Measurements from ENCODE around the gene SIPA1L3.

DNA sequence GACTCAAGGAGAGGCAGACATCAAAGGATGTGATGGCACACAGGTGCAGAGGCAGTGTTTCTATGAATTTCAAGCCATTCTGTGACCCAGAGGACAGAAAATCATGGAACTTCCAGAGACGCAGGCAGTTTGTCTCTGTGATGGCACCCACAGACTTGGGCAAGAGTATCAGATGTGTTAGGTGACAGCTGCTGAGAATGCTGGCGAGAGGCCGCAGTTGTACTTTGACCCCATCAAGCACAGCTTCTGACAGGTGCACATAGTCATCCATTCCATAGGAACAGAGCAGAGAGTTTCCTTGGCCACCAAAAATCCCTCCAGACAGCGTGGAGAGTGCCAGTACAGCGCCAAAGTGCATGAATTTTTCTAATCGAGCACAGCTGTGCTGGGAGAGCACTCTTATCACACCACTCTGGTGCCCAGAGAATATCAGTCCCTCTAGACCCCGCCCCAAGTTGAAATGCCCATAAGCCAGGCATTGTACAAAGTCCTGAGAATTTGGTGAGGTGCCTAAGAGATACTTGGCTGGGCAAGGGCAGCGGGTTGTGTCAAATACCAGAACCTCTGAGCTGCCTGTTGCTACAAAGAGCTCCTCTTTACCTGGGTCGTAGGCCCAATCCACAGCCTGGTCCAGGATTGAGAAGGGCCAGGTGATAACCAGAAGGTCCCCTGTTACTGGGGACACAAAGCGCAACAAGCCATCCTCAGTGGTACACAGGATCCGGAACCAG, 13.0 kb upstream of the SIPA1L3 start:
- TF ChIP-seq, protein P1, sequence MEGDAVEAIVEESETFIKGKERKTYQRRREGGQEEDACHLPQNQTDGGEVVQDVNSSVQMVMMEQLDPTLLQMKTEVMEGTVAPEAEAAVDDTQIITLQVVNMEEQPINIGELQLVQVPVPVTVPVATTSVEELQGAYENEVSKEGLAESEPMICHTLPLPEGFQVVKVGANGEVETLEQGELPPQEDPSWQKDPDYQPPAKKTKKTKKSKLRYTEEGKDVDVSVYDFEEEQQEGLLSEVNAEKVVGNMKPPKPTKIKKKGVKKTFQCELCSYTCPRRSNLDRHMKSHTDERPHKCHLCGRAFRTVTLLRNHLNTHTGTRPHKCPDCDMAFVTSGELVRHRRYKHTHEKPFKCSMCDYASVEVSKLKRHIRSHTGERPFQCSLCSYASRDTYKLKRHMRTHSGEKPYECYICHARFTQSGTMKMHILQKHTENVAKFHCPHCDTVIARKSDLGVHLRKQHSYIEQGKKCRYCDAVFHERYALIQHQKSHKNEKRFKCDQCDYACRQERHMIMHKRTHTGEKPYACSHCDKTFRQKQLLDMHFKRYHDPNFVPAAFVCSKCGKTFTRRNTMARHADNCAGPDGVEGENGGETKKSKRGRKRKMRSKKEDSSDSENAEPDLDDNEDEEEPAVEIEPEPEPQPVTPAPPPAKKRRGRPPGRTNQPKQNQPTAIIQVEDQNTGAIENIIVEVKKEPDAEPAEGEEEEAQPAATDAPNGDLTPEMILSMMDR (IDR thresholded peaks at IDR 0.05), result no peak
- TF ChIP-seq SIN3A (IDR thresholded peaks at IDR 0.05; ENCODE audit: borderline replicate concordance, insufficient read depth, low read depth, low read length), result no peak
- no peak for TF ChIP-seq POLR2AphosphoS5 (IDR thresholded peaks at IDR 0.05; ENCODE audit: low read depth, low read length)
- TF ChIP-seq, protein P2, sequence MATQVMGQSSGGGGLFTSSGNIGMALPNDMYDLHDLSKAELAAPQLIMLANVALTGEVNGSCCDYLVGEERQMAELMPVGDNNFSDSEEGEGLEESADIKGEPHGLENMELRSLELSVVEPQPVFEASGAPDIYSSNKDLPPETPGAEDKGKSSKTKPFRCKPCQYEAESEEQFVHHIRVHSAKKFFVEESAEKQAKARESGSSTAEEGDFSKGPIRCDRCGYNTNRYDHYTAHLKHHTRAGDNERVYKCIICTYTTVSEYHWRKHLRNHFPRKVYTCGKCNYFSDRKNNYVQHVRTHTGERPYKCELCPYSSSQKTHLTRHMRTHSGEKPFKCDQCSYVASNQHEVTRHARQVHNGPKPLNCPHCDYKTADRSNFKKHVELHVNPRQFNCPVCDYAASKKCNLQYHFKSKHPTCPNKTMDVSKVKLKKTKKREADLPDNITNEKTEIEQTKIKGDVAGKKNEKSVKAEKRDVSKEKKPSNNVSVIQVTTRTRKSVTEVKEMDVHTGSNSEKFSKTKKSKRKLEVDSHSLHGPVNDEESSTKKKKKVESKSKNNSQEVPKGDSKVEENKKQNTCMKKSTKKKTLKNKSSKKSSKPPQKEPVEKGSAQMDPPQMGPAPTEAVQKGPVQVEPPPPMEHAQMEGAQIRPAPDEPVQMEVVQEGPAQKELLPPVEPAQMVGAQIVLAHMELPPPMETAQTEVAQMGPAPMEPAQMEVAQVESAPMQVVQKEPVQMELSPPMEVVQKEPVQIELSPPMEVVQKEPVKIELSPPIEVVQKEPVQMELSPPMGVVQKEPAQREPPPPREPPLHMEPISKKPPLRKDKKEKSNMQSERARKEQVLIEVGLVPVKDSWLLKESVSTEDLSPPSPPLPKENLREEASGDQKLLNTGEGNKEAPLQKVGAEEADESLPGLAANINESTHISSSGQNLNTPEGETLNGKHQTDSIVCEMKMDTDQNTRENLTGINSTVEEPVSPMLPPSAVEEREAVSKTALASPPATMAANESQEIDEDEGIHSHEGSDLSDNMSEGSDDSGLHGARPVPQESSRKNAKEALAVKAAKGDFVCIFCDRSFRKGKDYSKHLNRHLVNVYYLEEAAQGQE (IDR thresholded peaks at IDR 0.05; ENCODE audit: insufficient read depth in 1 of 2, low read depth in 2 of 2, low read length in 1 of 2), result no peak
- no peak for TF ChIP-seq TCF7L2 (IDR thresholded peaks at IDR 0.05; ENCODE audit: low read depth, low read length)

All from Panc1 (cell line).